ENCODE data around the gene KLHDC7A.

- no peak for TF ChIP-seq CTCF (IDR thresholded peaks at IDR 0.05)
- no peak for TF ChIP-seq ZFX (IDR thresholded peaks at IDR 0.05; ENCODE audit: borderline replicate concordance)
Observed at GRCh38 chr1:18461656-18462055, 19.1 kb upstream of the KLHDC7A start.

Measured in 22Rv1 (cell line).